Measurements from ENCODE around the gene CYP11A1. TPM values are rescaled to one million over a fixed set of nuclear protein-coding genes. Genes with fewer than 3 reads are reported as not detected.

The CYP11A1 gene
- total RNA-seq, 1 experiment from 2014 or later, result not detected

DNA sequence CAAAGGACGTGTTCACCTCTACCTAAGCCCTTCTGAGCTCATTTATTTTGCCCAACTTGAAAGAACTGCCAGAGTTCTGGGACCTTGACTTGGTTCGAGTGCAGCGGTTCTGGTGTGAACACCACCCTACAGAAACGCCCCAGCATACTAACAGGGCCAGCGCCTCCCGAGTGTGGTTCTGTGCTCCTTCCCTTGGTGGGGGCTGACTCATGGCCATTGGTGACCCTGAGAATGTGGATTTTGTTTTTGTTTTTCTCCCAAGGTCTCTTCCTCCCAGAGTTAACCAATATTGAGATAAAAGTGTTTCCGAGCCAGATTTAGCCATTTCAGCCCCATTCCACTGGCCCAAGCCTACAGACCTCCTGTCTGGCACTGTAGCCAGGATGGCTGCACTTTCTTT is 38.4 kb upstream of the CYP11A1 start:
- peaks cover 20% of the 10 kb centered on the region for H3K4me1 ChIP-seq

DNA sequence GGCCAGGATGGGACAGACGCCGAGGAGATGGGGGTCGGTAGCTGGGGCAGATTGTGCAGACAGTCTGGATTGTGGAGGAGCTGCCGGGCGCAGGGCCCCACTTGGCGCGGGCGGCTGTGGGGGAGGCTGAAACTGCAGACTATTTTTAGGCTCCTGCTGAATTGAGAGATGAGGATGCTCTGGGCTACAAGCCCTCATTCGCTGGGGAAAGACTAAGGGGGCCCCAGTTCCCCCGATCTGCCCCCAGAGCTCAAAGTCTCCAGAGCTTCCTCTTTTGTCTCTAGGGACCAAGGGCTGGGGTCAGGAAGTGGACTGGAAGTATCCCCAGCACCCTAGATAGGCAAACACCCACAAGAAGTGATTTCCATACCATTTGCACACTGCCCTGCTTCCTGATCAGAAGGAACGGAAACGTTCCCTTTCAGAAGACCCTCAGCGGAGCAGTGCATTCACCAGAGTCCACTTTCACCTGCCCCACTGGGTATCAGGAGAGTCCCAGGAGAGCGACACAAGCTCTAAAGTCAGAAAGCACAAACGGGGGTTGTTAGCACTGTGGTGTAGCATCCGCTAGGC is 36.6 kb upstream of the CYP11A1 start:
- H3K36me3 ChIP-seq, result no peaks in the 10 kb centered on the region
- no peak overlapping the region for H3K27ac ChIP-seq
- H3K4me3 ChIP-seq, result no peak overlapping the region
- H3K4me1 ChIP-seq, result peaks cover 33% of the 10 kb centered on the region
- no peaks in the 10 kb centered on the region for H3K9me3 ChIP-seq (replicated peaks)
- H3K27me3 ChIP-seq, result no peaks in the 10 kb centered on the region
- no peak for DNase-seq

More for the DNA sequence above, 38.4 kb upstream of the CYP11A1 start:
- no peaks in the 10 kb centered on the region for H3K27me3 ChIP-seq
- H3K27ac ChIP-seq, result no peak overlapping the region
- no peak overlapping the region for H3K4me3 ChIP-seq
- DNase-seq, result no peak
- no peaks in the 10 kb centered on the region for H3K9me3 ChIP-seq (replicated peaks)
- no peaks in the 10 kb centered on the region for H3K36me3 ChIP-seq

DNA sequence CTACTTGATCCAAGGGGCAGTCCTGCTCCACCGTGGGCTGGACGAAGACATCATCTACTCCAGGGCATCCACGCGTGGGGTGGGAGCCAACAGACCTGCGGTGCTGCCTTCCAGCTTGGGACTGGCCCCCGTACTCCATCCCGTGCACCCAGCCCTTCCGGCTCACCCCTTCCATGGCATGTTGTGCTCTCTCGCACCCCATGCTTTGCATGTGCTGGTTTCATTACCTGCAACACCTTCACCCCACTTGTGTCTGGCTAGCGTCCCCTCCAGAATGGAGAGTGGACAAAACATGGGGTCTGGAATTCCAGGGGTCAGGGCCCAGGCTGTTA is 36.1 kb upstream of the CYP11A1 start:
- Histone ChIP-seq H3K27ac (no peak overlapping the region), H3K27me3 (no peaks in the 10 kb centered on the region), H3K36me3 (no peaks in the 10 kb centered on the region), H3K9me3 (replicated peaks) (no peaks in the 10 kb centered on the region), H3K4me3 (no peak overlapping the region), H3K4me1 (peaks cover 33% of the 10 kb centered on the region)
- DNase-seq, result no peak

DNA sequence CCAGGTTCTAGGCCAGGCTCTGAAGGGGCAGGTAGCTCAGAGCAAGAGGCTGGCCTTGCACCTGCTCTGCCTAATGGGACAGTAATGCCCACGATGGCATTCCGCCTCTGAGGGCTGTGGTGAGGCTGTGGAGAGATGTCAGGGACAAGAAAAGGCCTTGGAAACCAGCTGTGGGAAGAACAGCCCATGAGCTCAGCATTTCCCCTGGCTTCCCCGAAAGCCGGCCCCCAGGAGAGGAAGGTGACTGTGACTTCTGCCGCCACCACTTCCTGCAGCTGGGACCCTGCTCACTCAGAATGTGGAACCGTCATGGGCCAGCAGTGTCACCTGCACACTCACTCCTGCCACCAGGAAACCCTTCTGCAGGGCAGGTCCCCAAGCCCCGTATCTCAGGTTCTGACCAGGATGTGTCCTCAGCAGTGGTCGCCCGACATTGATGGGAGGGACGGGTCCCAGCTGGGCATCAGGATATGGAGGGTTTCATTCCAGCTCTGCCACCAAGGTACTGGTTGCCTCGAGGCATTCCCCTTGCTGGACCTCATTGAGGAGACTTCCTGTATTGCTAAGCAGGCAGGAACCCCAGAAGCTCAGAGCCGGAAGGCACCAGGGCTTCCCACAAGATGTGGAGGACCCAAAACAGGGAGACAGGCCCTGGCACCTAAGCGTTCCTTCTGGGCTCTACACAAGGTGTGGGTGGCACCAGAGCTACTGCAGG is 35.6 kb upstream of the CYP11A1 start:
- no peak for DNase-seq
- no peaks in the 10 kb centered on the region for H3K36me3 ChIP-seq
- H3K4me3 ChIP-seq, result no peak overlapping the region
- no peak overlapping the region for H3K27ac ChIP-seq
- no peaks in the 10 kb centered on the region for H3K27me3 ChIP-seq
- H3K9me3 ChIP-seq (replicated peaks), result no peaks in the 10 kb centered on the region
- peaks cover 33% of the 10 kb centered on the region for H3K4me1 ChIP-seq

DNA sequence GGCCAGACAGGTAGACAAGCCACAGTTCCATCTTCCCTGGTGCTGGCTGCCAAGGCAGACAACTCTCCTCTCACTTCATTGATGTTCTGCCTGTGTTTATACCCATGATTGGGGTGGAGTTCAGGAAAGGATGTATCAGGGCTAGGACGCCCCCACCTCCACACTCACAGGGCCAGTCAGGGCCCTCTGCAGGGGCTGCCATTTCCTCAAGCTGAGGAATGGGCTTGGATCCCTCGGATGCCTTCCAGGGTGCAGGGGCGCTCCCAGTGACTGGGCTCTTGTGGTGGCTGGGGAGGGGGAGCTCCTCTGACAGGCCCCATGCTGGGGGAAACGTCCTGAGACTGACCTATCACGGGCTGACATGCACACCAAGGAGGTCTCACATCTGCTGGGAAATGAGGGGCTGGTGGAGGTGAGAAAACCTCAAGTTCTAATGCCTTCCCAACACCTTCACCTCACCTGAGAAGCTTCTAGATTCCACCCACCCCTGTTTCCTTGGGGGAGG is 34.9 kb upstream of the CYP11A1 start:
- H3K27me3 ChIP-seq, result no peaks in the 10 kb centered on the region
- no peak overlapping the region for H3K27ac ChIP-seq
- H3K4me1 ChIP-seq, result peaks cover 26% of the 10 kb centered on the region
- no peak overlapping the region for H3K4me3 ChIP-seq
- no peaks in the 10 kb centered on the region for H3K9me3 ChIP-seq (replicated peaks)
- DNase-seq, result no peak
- H3K36me3 ChIP-seq, result no peaks in the 10 kb centered on the region

DNA sequence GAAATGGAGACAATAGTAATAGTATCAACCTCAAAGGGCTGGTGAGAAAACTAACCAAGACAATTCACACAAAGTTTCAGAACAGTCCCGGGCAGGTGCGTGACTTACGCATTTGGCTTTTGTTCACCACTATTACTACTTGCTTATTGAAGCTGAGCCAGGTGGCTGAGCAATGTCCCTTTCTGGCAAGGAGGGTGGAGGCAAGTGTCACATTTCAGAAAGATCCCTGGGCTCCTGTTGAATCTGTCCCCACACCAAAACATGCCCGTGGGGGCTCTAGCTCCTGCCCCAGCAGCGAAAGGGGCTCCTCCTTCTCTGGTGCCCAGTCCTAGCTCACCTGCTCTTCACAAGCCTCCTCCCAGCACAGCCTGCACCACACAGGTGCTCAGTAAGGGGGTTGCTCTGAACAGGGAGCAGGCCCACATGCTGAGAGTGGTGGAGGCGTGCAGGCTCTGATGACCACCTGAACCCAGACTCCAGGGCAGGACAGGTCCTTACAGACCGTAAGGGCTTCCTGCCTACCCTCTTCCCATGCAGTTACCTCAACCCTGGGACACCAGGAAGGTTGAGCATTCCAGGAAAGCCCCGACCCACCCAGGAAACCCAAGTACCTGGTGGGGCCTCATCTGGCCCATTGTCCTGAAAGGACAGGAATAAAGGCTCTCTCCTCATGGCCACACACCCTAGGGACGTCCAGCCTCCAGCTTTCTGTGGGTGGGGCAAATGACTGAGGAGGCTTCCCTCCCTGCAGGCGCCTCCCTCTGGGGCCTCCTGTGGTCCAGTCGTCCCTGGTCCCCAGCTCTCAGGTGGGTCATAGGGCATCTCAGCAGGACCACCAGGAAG is 33.7 kb upstream of the CYP11A1 start:
- H3K4me3 ChIP-seq, result no peak overlapping the region
- no peak overlapping the region for H3K27ac ChIP-seq
- no peaks in the 10 kb centered on the region for H3K9me3 ChIP-seq (replicated peaks)
- H3K36me3 ChIP-seq, result no peaks in the 10 kb centered on the region
- H3K27me3 ChIP-seq, result no peaks in the 10 kb centered on the region
- H3K4me1 ChIP-seq, result peaks cover 29% of the 10 kb centered on the region
- DNase-seq, result no peak

DNA sequence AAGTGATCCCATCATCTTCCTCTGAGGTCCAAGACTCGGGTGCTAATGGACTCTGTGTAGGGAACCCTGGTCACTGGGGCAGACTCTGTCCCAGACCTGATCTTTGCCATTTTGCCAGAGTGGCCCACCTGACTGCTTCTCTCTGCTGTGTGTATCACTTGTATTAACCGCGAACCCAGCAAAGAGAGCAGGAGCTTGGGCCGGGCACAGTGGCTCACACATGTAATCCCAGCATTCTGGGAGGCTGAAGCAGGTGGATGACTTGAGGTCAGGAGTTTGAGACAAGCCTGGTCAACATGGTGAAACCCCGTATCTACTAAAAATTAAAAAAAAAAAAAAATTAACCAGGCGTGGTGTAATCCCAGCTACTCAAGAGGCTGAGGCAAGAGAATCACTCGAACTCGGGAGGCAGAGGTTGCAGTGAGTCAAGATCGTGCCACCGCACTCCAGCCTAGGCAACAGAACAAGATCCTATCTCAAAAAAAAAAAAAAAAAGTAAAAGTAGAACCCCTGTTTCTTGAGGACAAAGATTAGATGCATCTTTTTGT is 32.9 kb upstream of the CYP11A1 start:
- Histone ChIP-seq H3K4me1 (peaks cover 34% of the 10 kb centered on the region), H3K36me3 (no peaks in the 10 kb centered on the region), H3K4me3 (no peak overlapping the region), H3K27ac (peak overlapping the region; percentile 28), H3K27me3 (no peaks in the 10 kb centered on the region), H3K9me3 (replicated peaks) (no peaks in the 10 kb centered on the region)
- no peak for DNase-seq

DNA sequence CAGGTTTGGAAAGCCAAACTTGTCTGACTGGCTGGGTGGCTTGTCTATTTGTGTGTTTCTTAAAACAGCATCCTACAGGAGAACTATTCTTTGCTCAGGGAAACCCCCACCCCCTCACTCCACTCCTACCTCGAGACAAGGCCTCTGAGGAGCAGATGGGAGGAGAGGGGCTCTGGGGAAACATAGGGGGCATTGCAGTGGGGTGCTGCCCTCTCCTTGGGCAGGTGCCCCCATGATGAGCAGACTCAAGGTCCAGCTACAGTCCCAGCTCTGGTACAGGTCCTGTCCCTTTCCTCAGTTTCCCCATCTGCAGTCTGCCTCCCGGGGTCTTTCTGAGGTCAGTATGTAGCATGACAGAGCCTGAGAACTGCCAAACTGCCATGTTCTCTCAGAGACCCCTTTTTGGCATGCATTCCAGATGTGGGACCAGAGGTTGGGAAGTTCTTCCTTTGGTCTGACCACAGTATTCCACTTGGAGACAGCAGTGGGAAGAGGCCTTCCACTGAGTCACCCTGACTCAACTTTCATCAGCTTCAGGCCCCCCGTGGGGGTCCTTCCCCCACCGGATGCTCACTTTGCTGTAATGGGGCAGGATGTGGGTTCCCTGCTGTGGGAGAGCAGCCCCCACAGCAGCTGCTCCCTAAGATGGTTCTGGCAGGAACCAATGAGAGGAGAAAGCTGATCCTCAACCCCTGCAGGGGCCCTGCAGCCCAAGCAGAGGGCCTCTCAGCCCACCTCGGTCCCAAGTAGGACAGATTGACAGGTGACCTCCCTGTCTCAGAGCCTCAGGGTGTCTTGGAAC is 32.3 kb upstream of the CYP11A1 start:
- H3K27me3 ChIP-seq, result no peaks in the 10 kb centered on the region
- peaks cover 41% of the 10 kb centered on the region for H3K4me1 ChIP-seq
- DNase-seq, result peak; percentile 75 to 81
- H3K36me3 ChIP-seq, result no peaks in the 10 kb centered on the region
- no peak overlapping the region for H3K4me3 ChIP-seq
- no peaks in the 10 kb centered on the region for H3K9me3 ChIP-seq (replicated peaks)
- peak overlapping the region; percentile 28 for H3K27ac ChIP-seq

DNA sequence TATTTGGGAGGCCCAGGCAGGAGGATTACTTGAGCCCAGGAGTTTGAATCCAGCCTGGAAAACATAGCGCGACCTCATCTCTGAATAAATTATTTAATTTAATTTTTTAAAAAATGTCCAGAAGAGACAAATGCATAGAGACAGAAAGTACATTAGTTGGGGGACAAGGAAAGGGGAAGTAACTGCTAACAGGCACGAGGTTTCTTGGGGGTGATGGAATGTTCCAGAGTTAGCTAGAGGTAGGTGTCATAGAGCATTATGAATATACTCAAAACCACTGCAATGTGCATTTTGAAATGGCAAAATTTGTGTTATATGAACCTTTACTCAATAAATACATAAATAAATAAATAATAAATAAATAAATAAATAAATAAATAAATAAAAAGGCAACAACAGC is 31.7 kb upstream of the CYP11A1 start:
- H3K4me1 ChIP-seq, result peaks cover 46% of the 10 kb centered on the region
- DNase-seq, result no peak
- H3K27ac ChIP-seq, result no peak overlapping the region
- no peaks in the 10 kb centered on the region for H3K36me3 ChIP-seq
- H3K9me3 ChIP-seq (replicated peaks), result no peaks in the 10 kb centered on the region
- H3K4me3 ChIP-seq, result no peak overlapping the region
- no peaks in the 10 kb centered on the region for H3K27me3 ChIP-seq

DNA sequence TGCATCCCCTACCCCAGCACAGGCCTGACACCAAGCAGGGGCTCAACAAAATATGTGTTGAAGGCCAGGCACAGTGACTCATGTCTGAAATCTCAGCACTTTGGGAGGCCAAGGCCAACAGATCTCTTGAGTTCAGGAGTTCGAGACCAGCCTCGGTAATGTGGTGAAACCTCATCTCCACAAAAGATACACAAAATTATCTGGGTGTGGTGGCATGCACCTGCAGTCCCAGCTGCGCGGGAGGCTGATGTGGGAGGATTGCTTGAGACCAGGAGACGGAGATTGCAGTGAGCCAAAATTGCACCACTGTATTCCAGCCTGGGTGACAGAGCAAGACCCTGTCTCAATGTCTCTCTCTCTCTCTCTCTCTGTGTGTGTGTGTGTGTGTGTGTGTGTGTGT is 30.7 kb upstream of the CYP11A1 start:
- no peak overlapping the region for H3K4me3 ChIP-seq
- H3K4me1 ChIP-seq, result peaks cover 46% of the 10 kb centered on the region
- H3K36me3 ChIP-seq, result no peaks in the 10 kb centered on the region
- no peaks in the 10 kb centered on the region for H3K9me3 ChIP-seq (replicated peaks)
- H3K27ac ChIP-seq, result no peak overlapping the region
- H3K27me3 ChIP-seq, result no peaks in the 10 kb centered on the region
- DNase-seq, result no peak

DNA sequence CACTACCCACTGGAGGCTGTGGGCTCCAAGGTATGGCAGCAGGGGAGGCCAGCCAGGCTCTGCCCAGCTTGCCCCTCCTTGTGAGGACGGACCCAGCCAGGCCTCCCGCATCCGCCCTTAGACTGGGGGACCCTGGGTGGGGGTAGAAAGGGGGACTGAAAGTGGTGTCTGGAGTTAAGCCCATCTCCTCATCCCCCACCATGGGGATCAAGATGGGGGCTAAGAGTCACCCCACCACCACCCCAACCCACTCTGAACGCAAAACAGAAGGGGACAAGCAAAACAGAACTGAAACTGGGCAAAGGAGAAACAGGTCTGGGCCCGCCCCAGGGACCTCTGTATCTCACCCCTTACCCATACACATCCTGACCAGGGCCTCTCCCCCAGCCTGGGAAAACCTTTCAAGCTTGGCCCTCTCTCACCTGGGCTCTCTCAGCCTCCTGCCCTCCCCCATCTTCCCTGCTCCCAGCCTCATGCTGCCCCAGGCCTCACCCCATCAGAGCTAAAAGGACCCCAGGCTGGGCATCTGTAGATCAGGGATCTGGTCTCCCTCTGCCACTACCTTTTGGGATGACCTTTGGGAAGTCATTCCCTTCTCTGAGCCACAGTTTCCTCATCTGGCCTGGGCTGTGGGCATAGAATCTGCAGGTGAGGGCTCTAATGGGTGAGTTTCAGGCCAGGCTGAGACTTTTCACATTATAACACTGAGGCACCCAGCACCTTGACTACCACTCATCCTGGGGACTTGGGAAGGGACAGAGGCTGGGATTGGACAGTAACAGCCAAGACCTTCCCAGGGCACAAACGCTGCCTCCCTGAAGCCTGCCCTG is 30.0 kb upstream of the CYP11A1 start:
- H3K4me3 ChIP-seq, result no peak overlapping the region
- H3K27me3 ChIP-seq, result no peaks in the 10 kb centered on the region
- H3K27ac ChIP-seq, result no peak overlapping the region
- no peaks in the 10 kb centered on the region for H3K9me3 ChIP-seq (replicated peaks)
- peaks cover 46% of the 10 kb centered on the region for H3K4me1 ChIP-seq
- DNase-seq, result no peak
- no peaks in the 10 kb centered on the region for H3K36me3 ChIP-seq

DNA sequence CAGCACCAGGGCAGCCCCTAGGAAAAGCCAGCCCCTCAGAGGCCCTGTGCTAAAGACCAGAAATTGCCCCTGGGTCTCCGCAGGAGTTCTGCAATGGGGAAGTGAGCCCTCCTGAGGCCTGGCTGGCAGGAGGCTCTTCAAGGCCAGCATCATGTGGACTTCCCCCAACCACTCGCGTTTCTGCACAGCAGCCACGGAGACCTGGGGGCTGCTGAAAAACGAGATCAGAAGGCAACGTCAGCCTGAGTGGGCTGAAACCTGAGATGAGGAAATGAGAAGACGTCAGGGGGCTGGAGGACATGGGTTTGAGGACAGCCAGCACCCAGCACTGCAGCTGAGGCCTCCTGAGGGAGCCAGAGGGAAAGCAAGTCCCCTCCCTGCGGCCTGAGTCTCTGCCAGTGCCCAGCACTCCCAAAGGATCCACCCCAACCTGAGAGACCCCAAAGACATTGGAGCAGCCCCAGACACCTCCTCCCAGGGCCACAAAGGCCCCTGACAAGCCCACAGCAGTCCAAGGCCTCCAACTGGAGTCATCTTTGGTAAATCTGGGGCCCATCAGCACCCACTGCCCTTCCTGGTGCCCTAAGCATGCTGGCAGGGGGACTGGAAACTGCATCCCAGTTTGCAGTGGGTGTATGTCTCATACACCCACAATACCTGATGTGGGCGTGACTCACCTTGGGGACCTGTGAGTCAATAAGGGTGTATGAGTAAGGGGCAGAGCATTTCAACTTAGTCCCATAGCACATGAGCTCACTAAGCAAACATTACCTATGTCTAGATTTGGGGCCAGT is 29.2 kb upstream of the CYP11A1 start:
- Histone ChIP-seq H3K36me3 (no peaks in the 10 kb centered on the region), H3K4me1 (peaks cover 46% of the 10 kb centered on the region), H3K27ac (no peak overlapping the region), H3K27me3 (no peaks in the 10 kb centered on the region), H3K9me3 (replicated peaks) (no peaks in the 10 kb centered on the region), H3K4me3 (no peak overlapping the region)
- DNase-seq, result peak in 1 of 2 experiments; percentile 40

DNA sequence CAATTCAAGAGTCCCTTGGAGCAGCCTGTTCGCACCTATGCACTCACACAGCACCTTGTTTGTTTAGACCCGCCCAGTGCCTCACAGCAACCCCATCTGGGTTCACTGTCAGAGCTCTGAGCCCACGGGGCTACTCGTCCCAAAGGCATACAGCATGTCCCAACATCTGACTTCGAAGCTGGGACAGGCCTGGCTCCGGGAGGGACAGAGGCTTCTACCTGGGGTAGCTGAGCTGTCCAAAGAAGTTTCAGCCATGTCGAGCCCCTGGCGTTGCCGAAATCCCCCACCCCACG is 28.6 kb upstream of the CYP11A1 start:
- Histone ChIP-seq H3K4me1 (peaks cover 43% of the 10 kb centered on the region), H3K9me3 (replicated peaks) (no peaks in the 10 kb centered on the region), H3K27ac (no peak overlapping the region), H3K27me3 (no peaks in the 10 kb centered on the region), H3K36me3 (no peaks in the 10 kb centered on the region), H3K4me3 (no peak overlapping the region)
- DNase-seq, result no peak

All from SJCRH30 (cell line).